DMS53 (cell line): ENCODE results near the gene ZNF80.

Experiments
- DNase-seq: peaks from one replicate; lab custom pipeline; 2025; lab: John Stamatoyannopoulos, UW

Gene ZNF80

GRCh38 chr3:114218578-114219185 lies 18.7 kb downstream of the ZNF80 start:
- DNase-seq: no peak

- no peak for DNase-seq
These were observed 19.4 kb downstream of the ZNF80 start for GRCh38 chr3:114218006-114218405.

GRCh38 chr3:114217266-114217665 lies 20.1 kb downstream of the ZNF80 start:
- DNase-seq: no peak

DNA sequence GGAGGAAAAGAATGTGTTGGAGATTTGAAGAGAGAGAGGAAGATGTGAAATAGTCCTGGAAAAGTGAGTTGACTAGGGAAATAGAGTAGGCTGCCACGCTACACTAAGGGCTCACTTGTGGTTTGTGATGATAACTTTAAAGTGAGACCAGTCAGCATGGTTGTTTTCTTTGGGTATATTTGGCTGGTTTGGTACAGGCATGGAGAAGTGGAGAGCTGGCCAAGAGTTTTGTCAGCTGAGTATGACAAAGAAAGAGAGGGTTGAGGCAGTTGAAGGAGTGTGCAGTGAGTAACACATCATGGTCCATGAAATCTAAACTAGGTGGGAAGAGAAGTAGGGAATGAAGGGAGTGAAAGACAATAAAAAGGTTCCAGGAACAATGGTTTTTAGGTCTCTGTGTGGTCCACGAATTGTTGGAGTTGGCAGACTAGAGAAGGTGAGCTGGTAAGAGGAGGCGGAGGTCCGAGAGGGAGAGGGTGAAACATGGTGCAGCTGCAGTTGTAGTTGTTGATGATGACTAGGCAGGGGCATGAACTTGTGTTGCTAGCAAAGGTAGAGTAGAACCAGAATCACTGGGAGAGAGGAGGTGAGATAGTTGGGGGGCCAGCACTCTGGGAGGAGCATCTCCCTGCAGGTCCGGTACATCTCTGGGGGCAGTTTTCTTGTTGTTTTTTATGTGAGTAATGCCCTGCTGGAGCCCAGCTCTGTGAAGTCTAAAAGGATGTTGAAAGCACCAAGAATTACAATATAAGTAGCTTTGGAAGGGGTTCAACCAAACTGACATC lies 21.0 kb downstream of the ZNF80 start:
- no peak for DNase-seq

GRCh38 chr3:114214542-114215341 lies 22.6 kb downstream of the ZNF80 start:
- DNase-seq: no peak

- DNase-seq: no peak
These were observed 23.5 kb downstream of the ZNF80 start for GRCh38 chr3:114213627-114214541.

DNA sequence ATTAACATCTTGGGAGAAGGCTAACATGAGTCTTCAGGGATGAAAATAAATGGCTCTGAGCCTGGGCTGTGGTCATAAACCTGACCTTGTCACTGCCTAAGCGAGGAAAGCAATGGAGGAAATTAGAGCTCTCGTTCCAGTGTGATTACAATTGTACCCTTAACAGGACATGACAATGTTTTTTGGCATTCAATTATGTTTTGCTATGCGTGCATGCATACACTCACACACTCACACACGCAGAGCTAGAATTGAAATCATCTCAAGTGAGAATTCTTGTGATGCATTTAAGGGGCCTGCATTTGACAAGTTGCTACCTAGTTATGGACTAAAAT lies 24.1 kb downstream of the ZNF80 start:
- no peak for DNase-seq

GRCh38 chr3:114212646-114213045 lies 24.7 kb downstream of the ZNF80 start:
- DNase-seq: no peak

- DNase-seq: no peak
These were observed 29.6 kb downstream of the ZNF80 start for GRCh38 chr3:114207768-114208167.

DNA sequence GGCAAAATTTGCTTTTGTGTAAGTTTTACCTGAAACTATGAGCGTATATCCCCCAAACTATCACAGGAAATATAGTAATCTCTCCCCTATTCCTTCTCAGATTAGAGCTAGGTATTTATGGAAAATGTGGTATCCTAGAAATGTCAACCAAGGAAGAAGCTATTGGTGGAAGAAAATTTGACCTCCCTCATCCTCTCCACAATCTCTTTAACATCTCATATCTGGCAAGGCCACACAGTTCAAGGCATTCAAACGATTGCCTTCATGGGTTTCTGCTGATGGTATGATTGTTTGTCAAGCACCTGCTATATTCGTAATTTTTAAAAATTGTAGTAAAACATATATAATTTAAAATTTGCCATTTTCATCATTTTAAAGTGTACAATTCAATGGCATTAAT lies 31.0 kb downstream of the ZNF80 start:
- no peak for DNase-seq

GRCh38 chr3:114205541-114205940 lies 31.8 kb downstream of the ZNF80 start:
- no peak for DNase-seq

DNA sequence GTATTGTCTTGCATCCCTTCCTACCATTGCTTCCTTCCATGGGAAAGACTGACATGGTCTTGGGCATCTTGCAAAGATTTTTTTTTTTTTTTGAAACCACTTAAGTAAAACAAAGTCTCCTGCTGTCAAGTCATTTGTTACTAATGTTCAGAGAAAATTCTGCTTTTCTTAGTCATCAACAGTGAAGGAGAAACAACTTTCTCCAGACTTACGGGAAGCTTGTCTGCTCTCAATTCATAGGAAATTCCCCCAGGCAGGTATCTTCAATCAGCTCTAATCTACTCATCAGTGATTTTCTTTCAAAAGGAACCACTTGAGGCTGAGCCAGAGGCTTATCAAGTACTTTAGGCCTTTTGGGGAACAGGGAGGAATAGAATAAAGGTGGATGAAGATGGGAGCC lies 42.6 kb downstream of the ZNF80 start:
- no peak for DNase-seq

- no peak for DNase-seq
These were observed 45.2 kb downstream of the ZNF80 start for GRCh38 chr3:114192136-114192535.

DNA sequence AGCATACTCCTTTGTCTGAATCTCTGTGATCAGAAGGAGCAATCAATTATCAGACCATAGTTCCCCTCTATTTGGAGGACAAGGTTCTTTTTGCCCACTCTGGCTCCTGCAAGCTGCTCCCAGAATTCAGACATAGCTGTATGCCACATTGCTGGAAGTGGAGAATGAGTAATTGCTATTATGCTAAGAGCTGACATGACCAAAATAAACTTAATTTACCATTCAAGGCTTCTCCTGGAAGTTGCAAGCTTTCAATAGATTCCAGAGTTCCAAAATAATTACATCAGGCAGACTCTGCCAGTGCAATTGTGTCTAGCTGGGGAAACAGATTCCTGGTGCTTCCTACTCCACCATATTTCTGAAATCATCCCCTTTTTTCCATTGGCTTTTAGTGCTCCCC lies 50.9 kb downstream of the ZNF80 start:
- no peak for DNase-seq
